ENCODE results near the gene SORL1. TPM values are rescaled to one million over a fixed set of nuclear protein-coding genes. Genes with fewer than 3 reads are reported as not detected.

Gene SORL1
- total RNA-seq, 1 experiment from 2014 or later, result 197 TPM

DNA sequence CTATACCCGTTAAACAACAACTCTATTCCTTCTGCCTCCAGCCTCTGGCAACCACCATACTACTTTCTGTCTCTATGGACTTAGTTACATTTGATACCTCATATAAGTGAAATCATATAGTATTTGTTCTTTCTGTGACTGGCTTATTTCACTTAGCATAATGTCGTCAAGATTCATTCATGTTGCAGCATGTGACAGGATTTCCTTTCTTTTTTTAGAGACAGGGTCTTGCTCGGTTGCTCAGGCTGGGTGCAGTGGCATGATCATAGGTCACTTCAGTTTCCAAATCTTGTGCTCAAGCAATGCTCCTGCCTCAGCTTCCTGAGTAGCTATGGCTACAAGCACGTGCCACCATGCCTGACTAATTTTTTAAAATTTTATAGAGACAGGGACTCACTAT is 29.4 kb upstream of the SORL1 start:
- Histone ChIP-seq H3K9ac (ENCODE audit: low read length) (no peak overlapping the region), H3K4me2 (ENCODE audit: low read depth, low read length, poor library complexity, severe bottlenecking) (peak overlapping the region; percentile 32), H3K9me2 (replicated peaks; ENCODE audit: insufficient read depth, low read length) (no peaks in the 10 kb centered on the region), H3K9me3 (ENCODE audit: low read length) (no peaks in the 10 kb centered on the region), H3K27me3 (ENCODE audit: low read length) (no peaks in the 10 kb centered on the region), H4K20me1 (ENCODE audit: insufficient read depth, low read depth, low read length) (no peaks in the 10 kb centered on the region), H3K4me3 (ENCODE audit: low read length) (no peak overlapping the region), H2AFZ (ENCODE audit: low read length) (no peak overlapping the region), H3K4me1 (ENCODE audit: low read length) (peaks cover 82% of the 10 kb centered on the region), H3K36me3 (ENCODE audit: insufficient read depth, low read length) (no peaks in the 10 kb centered on the region), H3K27ac (ENCODE audit: low read length) (peak overlapping the region; percentile 100), H3K79me2 (ENCODE audit: low read length) (no peaks in the 10 kb centered on the region)
- peak; percentile 74 for DNase-seq

DNA sequence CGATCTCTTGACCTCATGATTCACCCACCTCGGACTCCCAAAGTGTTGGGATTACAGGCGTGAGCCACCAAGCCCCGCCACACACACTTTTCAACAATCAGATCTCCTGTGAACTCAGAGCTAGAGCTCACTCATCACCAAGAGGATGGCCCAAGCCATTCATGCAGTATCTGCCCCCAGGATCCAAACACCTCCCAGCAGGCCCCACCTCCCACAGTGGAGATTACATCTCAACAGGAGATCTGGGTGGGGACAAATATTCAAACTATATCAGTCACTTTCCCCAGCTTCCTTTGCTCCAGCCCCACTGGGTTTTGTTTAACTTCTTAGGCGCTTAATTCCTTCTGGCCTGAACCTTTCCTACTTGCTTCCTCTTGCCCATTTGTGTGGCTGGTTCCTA is 26.3 kb upstream of the SORL1 start:
- Histone ChIP-seq H2AFZ (ENCODE audit: low read length) (no peak overlapping the region), H4K20me1 (ENCODE audit: insufficient read depth, low read depth, low read length) (no peaks in the 10 kb centered on the region), H3K79me2 (ENCODE audit: low read length) (no peaks in the 10 kb centered on the region), H3K27ac (ENCODE audit: low read length) (peak overlapping the region; percentile 100), H3K9me2 (replicated peaks; ENCODE audit: insufficient read depth, low read length) (no peaks in the 10 kb centered on the region), H3K36me3 (ENCODE audit: insufficient read depth, low read length) (no peaks in the 10 kb centered on the region), H3K4me3 (ENCODE audit: low read length) (no peak overlapping the region), H3K4me2 (ENCODE audit: low read depth, low read length, poor library complexity, severe bottlenecking) (peak overlapping the region; percentile 46), H3K9me3 (ENCODE audit: low read length) (no peaks in the 10 kb centered on the region), H3K4me1 (ENCODE audit: low read length) (peaks cover 84% of the 10 kb centered on the region), H3K27me3 (ENCODE audit: low read length) (no peaks in the 10 kb centered on the region), H3K9ac (ENCODE audit: low read length) (0 out of 2 replicates have a peak overlapping the region, but pooled peaks have one; percentile 55)
- DNase-seq, result no peak

DNA sequence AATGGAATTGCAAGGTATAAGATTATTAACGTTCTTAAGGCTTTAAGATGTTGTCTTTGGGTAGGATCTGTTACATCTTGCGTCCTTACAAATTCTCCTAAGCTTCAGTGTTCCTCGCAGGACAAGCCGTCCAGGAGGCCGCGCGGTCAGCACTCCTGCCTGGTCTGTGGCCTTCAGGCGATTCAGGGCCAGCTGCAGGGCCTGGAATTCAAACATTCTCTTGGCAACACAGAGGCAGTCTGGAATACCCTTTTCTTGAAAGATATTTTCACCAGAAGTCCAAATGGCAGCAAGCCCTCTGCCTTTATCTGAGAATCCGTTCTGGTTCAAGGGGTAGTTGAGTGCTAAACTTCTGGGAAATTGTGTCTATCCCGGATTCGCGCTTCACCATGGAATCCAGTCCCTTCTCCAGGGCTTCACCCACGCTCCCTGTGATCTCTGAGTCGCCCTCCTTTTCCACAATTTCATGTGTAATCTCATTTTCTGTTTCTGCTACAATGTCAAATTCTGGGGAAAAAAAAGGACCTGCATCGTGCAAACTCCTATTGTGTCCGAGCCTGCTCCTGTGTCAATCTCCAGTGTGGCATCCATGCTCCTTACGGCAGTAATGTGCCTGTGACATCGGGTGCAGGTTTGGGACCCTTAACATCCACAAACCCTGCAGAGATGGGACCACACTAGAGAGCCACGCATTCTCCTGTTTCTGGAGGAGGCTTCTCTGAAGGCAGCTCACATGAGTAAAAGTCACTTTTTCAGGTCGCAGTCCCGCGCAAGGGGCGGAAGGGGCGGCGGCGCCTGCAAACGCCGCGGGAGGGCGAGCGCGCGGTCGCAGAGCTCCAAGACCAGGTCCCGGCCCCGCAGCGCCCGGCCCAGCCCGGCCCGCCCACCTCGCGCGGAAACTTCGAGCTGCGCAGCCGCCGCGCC is 25.4 kb upstream of the SORL1 start:
- Histone ChIP-seq H3K27me3 (ENCODE audit: low read length) (no peaks in the 10 kb centered on the region), H3K27ac (ENCODE audit: low read length) (peak overlapping the region; percentile 100), H2AFZ (ENCODE audit: low read length) (no peak overlapping the region), H3K79me2 (ENCODE audit: low read length) (no peaks in the 10 kb centered on the region), H3K4me3 (ENCODE audit: low read length) (peak overlapping the region; percentile 10; the same call in 1 of the 2 replicates), H3K36me3 (ENCODE audit: insufficient read depth, low read length) (no peaks in the 10 kb centered on the region), H3K9me2 (replicated peaks; ENCODE audit: insufficient read depth, low read length) (no peaks in the 10 kb centered on the region), H3K9ac (ENCODE audit: low read length) (peak overlapping the region; percentile 55), H3K9me3 (ENCODE audit: low read length) (no peaks in the 10 kb centered on the region), H3K4me2 (ENCODE audit: low read depth, low read length, poor library complexity, severe bottlenecking) (peak overlapping the region; percentile 46), H3K4me1 (ENCODE audit: low read length) (peaks cover 84% of the 10 kb centered on the region), H4K20me1 (ENCODE audit: insufficient read depth, low read depth, low read length) (no peaks in the 10 kb centered on the region)
- peak; percentile 80 for DNase-seq

DNA sequence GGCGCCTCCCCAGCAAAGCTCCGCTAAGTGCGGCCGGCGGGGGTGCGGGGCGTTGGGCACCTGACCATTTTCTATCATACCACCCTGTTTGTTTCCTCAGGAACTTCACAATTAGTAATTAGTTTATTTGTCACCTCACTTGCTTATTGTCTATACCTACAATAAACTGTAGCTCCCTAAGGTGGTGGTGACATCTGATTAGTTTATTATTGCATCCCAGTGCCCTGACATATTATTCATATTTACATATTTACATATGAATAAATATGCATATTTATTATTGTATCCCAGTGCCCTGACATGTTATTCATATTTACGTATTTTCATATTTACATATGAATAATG is 24.7 kb upstream of the SORL1 start:
- DNase-seq, result no peak
- H3K27ac ChIP-seq (ENCODE audit: low read length), result peak overlapping the region; percentile 100
- H2AFZ ChIP-seq (ENCODE audit: low read length), result no peak overlapping the region
- H4K20me1 ChIP-seq (ENCODE audit: insufficient read depth, low read depth, low read length), result no peaks in the 10 kb centered on the region
- H3K9ac ChIP-seq (ENCODE audit: low read length), result peak overlapping the region; percentile 55
- H3K4me2 ChIP-seq (ENCODE audit: low read depth, low read length, poor library complexity, severe bottlenecking), result peak overlapping the region; percentile 46
- H3K9me3 ChIP-seq (ENCODE audit: low read length), result no peaks in the 10 kb centered on the region
- no peak overlapping the region for H3K4me3 ChIP-seq (ENCODE audit: low read length)
- no peaks in the 10 kb centered on the region for H3K27me3 ChIP-seq (ENCODE audit: low read length)
- no peaks in the 10 kb centered on the region for H3K79me2 ChIP-seq (ENCODE audit: low read length)
- no peaks in the 10 kb centered on the region for H3K9me2 ChIP-seq (replicated peaks; ENCODE audit: insufficient read depth, low read length)
- H3K4me1 ChIP-seq (ENCODE audit: low read length), result peaks cover 84% of the 10 kb centered on the region
- no peaks in the 10 kb centered on the region for H3K36me3 ChIP-seq (ENCODE audit: insufficient read depth, low read length)

DNA sequence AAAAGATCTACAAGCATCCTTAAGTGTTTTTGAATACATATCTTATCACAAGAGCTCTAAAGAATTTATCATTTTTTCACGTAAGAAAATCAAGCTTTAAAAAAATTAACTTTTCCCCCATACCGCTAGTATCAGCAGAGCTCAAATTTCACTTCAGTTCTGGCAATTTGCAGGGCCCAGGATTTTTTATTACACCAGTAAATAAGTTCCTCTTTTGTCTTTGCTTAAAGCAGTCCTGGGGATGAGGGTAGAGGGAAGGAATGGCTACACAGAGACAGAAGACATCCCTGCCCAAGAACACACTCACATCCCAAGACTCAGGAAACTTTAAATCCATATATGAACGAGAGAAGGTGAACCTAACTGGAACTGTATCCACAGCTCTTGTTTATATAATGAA is 22.6 kb upstream of the SORL1 start:
- no peaks in the 10 kb centered on the region for H4K20me1 ChIP-seq (ENCODE audit: insufficient read depth, low read depth, low read length)
- DNase-seq, result peak; percentile 76
- H3K9me2 ChIP-seq (replicated peaks; ENCODE audit: insufficient read depth, low read length), result no peaks in the 10 kb centered on the region
- peak overlapping the region; percentile 73 for H3K9ac ChIP-seq (ENCODE audit: low read length)
- H3K4me2 ChIP-seq (ENCODE audit: low read depth, low read length, poor library complexity, severe bottlenecking), result peak overlapping the region; percentile 72
- no peak overlapping the region for H2AFZ ChIP-seq (ENCODE audit: low read length)
- no peaks in the 10 kb centered on the region for H3K27me3 ChIP-seq (ENCODE audit: low read length)
- H3K4me3 ChIP-seq (ENCODE audit: low read length), result peak overlapping the region; percentile 35
- peaks cover 83% of the 10 kb centered on the region for H3K4me1 ChIP-seq (ENCODE audit: low read length)
- no peaks in the 10 kb centered on the region for H3K36me3 ChIP-seq (ENCODE audit: insufficient read depth, low read length)
- H3K27ac ChIP-seq (ENCODE audit: low read length), result peak overlapping the region; percentile 100
- H3K79me2 ChIP-seq (ENCODE audit: low read length), result no peaks in the 10 kb centered on the region
- no peaks in the 10 kb centered on the region for H3K9me3 ChIP-seq (ENCODE audit: low read length)

DNA sequence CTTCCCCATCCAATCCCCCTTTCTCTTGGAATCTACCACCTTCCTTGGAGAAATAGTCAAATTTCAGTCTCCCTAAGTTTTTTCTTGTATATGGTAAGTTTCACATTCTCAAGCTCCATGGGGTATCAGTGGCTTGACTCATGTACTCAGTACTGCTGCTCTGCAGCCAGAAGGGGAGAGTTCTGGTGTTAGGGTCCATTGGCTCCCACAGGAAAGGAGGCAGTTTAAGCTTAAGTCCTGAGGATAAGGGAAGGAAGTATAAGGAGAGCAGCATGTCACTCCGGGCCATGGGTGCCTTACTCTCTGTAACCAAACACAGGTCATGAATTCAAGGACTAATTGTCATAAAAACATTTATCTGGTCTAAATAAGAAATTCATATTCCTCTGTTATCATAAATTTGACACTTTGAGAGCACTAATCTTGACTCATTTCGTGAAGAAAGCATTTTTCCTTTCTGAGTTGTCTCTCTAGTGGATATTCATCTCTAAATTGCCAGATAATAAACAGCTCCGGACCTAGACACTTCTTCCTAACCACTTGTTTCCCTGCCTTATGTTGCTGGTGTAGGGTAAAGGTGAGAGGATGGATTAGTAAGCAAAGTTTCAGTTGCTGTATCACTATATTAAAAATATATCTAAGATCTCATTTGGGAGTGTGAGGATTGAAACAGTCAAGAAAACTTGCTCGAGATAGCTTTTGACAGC is 20.1 kb upstream of the SORL1 start:
- Histone ChIP-seq H3K4me1 (ENCODE audit: low read length) (peaks cover 93% of the 10 kb centered on the region), H3K9ac (ENCODE audit: low read length) (peak overlapping the region; percentile 67), H3K9me3 (ENCODE audit: low read length) (no peaks in the 10 kb centered on the region), H3K79me2 (ENCODE audit: low read length) (no peaks in the 10 kb centered on the region), H3K27ac (ENCODE audit: low read length) (peak overlapping the region; percentile 100), H3K36me3 (ENCODE audit: insufficient read depth, low read length) (no peaks in the 10 kb centered on the region), H2AFZ (ENCODE audit: low read length) (no peak overlapping the region), H3K4me3 (ENCODE audit: low read length) (no peak overlapping the region), H3K27me3 (ENCODE audit: low read length) (no peaks in the 10 kb centered on the region), H4K20me1 (ENCODE audit: insufficient read depth, low read depth, low read length) (no peaks in the 10 kb centered on the region), H3K9me2 (replicated peaks; ENCODE audit: insufficient read depth, low read length) (no peaks in the 10 kb centered on the region), H3K4me2 (ENCODE audit: low read depth, low read length, poor library complexity, severe bottlenecking) (peak overlapping the region; percentile 27)
- no peak for DNase-seq

DNA sequence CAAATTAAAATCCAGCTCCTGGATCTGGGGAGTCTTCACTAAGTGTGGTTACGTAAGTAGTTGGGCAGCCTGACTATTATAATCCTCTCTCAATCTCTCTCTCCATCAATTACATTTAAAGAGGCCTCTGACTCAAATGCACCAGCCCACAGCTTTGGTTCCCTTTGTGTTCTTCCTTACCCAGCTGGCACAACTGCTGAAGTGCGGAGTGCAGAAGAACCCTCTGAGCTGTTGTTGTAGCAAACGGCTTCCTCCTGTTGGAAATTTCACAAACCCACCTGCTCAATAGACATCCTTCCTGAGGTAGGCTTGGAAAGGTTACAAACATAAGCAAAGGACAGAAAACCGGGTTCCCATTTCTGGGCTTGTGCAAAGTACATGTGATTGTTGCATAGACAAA is 17.0 kb upstream of the SORL1 start:
- no peak for DNase-seq
- no peaks in the 10 kb centered on the region for H3K27me3 ChIP-seq (ENCODE audit: low read length)
- H4K20me1 ChIP-seq (ENCODE audit: insufficient read depth, low read depth, low read length), result no peaks in the 10 kb centered on the region
- peak overlapping the region; percentile 100 for H3K27ac ChIP-seq (ENCODE audit: low read length)
- H3K9ac ChIP-seq (ENCODE audit: low read length), result peak overlapping the region; percentile 68
- H3K4me3 ChIP-seq (ENCODE audit: low read length), result 0 out of 2 replicates have a peak overlapping the region, but pooled peaks have one; percentile 25
- H3K79me2 ChIP-seq (ENCODE audit: low read length), result no peaks in the 10 kb centered on the region
- H2AFZ ChIP-seq (ENCODE audit: low read length), result no peak overlapping the region
- peak overlapping the region; percentile 48 for H3K4me2 ChIP-seq (ENCODE audit: low read depth, low read length, poor library complexity, severe bottlenecking)
- H3K36me3 ChIP-seq (ENCODE audit: insufficient read depth, low read length), result no peaks in the 10 kb centered on the region
- no peaks in the 10 kb centered on the region for H3K9me2 ChIP-seq (replicated peaks; ENCODE audit: insufficient read depth, low read length)
- no peaks in the 10 kb centered on the region for H3K9me3 ChIP-seq (ENCODE audit: low read length)
- H3K4me1 ChIP-seq (ENCODE audit: low read length), result peaks cover 78% of the 10 kb centered on the region

All from Karpas-422 (cell line).